Osteocyte (in vitro differentiated cells): ENCODE measurements around the gene PKNOX1. TPM values are rescaled to one million over a fixed set of nuclear protein-coding genes. Genes with fewer than 3 reads are reported as not detected.
A peak's percentile ranks its signal among the peaks of the same experiment; 100 is the strongest.

Experiments used
- DNase-seq: peaks from one replicate; pipeline ENCODE4 v3.0.0; 2021; ENCODE audit warnings: mixed read lengths; ENCODE audit not compliant: unreplicated experiment; ENCODE audit errors: extremely low spot score
- H3K27ac Mint-ChIP-seq: one replicate; pipeline ENCODE4 v1.8.0; 2021; ENCODE audit warnings: mild to moderate bottlenecking, mixed read lengths; ENCODE audit not compliant: unreplicated experiment
- H3K27me3 Mint-ChIP-seq: one replicate; pipeline ENCODE4 v1.8.0; 2021; ENCODE audit warnings: mixed read lengths; ENCODE audit not compliant: unreplicated experiment
- H3K36me3 Mint-ChIP-seq: one replicate; pipeline ENCODE4 v1.8.0; 2021; ENCODE audit warnings: mixed read lengths; ENCODE audit not compliant: unreplicated experiment
- H3K4me1 Mint-ChIP-seq: one replicate; pipeline ENCODE4 v1.8.0; 2021; ENCODE audit warnings: mixed read lengths; ENCODE audit not compliant: unreplicated experiment
- H3K4me3 Mint-ChIP-seq: one replicate; pipeline ENCODE4 v1.8.0; 2021; ENCODE audit warnings: mild to moderate bottlenecking, moderate library complexity, mixed read lengths; ENCODE audit not compliant: unreplicated experiment
- H3K9me3 Mint-ChIP-seq: one replicate; pipeline ENCODE4 v1.8.0; 2021; ENCODE audit warnings: mixed read lengths; ENCODE audit not compliant: unreplicated experiment
- total RNA-seq: library from RNA; stranded (reverse); gene quantifications from 2 replicates; pipeline ENCODE4 v1.2.1, GENCODE V29; 2021
- TF ChIP-seq, protein P1 (sequence below): fragments of 200-600 bp; sonication (generic); IDR thresholded peaks from 2 replicates; pipeline ENCODE4 v1.5.0; 2021; ENCODE audit warnings: antibody characterized with exemption, mild to moderate bottlenecking, moderate library complexity

The PKNOX1 gene
- total RNA-seq, 1 donor from 2014 or later = 14.2 TPM

GRCh38 chr21:42969193-42969600, 5.2 kb upstream of the PKNOX1 start:
- TF ChIP-seq, protein P1, sequence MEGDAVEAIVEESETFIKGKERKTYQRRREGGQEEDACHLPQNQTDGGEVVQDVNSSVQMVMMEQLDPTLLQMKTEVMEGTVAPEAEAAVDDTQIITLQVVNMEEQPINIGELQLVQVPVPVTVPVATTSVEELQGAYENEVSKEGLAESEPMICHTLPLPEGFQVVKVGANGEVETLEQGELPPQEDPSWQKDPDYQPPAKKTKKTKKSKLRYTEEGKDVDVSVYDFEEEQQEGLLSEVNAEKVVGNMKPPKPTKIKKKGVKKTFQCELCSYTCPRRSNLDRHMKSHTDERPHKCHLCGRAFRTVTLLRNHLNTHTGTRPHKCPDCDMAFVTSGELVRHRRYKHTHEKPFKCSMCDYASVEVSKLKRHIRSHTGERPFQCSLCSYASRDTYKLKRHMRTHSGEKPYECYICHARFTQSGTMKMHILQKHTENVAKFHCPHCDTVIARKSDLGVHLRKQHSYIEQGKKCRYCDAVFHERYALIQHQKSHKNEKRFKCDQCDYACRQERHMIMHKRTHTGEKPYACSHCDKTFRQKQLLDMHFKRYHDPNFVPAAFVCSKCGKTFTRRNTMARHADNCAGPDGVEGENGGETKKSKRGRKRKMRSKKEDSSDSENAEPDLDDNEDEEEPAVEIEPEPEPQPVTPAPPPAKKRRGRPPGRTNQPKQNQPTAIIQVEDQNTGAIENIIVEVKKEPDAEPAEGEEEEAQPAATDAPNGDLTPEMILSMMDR = no peak
- no peak for DNase-seq
- Mint-ChIP-seq H3K9me3 (no peaks in the 10 kb centered on the region), H3K27ac (no peak overlapping the region), H3K27me3 (no peaks in the 10 kb centered on the region), H3K4me3 (no peak overlapping the region), H3K36me3 (no peaks in the 10 kb centered on the region), H3K4me1 (no peaks in the 10 kb centered on the region)

DNA sequence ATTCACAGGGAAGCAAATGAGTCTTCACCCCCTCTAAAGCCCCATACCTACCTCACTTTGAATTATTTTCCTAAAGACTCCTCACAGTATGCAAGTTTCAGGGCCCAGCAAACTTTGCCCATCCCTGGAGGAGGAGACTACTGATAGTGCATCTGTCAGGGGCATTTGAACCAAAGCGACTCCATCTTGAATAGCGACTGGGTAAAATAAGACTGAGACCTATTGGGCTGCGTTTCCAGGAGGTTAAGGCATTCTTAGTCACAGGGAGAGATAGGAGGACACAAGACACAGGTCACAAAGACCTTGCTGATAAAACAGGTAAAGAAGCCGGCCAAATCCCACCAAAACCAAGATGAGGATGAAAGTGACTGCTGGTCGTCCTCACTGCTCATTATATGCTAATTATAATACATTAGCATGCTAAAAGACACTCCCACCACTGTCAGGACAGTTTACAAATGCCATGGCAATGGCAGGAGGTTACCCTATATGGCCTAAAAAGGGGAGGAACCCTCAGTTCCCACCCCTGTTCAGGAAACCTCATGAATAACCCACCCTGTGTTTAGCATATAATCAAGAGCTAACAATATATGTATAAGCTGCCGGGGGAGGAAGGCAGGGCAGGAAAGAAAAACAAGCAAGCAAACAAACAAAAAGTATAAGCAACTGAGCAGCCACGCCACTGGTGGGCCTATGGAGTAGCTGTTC, 3.3 kb upstream of the PKNOX1 start:
- no peak for DNase-seq
- no peaks in the 10 kb centered on the region for H3K36me3 Mint-ChIP-seq
- TF ChIP-seq, protein P1 = no peak
- H3K9me3 Mint-ChIP-seq = no peaks in the 10 kb centered on the region
- H3K4me3 Mint-ChIP-seq = no peak overlapping the region
- no peaks in the 10 kb centered on the region for H3K27me3 Mint-ChIP-seq
- no peak overlapping the region for H3K27ac Mint-ChIP-seq
- peaks cover 5% of the 10 kb centered on the region for H3K4me1 Mint-ChIP-seq

DNA sequence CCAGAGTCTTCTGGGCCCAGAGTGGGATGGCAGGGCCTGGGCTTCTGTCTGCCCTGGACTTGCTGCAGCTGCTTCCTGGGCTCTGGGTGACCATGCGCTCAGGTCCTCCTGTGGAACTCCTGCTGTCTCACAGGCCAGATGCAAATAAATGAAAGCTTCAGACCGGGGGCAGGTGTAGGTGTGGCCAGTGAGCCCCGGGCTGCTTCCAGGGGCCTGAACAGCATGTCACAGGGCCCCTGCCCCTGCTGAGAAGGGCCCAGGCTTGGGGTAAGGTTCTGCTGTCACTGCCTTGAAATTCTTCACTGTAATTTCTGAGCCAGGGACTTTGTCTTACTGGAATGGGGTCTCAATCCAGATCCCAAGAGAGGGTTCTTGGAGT, 2.5 kb upstream of the PKNOX1 start:
- no peak for DNase-seq
- H3K27me3 Mint-ChIP-seq = no peaks in the 10 kb centered on the region
- H3K4me3 Mint-ChIP-seq = no peak overlapping the region
- TF ChIP-seq, protein P1 = no peak
- H3K27ac Mint-ChIP-seq = no peak overlapping the region
- H3K9me3 Mint-ChIP-seq = peaks cover 2% of the 10 kb centered on the region
- H3K36me3 Mint-ChIP-seq = peaks cover 6% of the 10 kb centered on the region
- peaks cover 13% of the 10 kb centered on the region for H3K4me1 Mint-ChIP-seq

DNA sequence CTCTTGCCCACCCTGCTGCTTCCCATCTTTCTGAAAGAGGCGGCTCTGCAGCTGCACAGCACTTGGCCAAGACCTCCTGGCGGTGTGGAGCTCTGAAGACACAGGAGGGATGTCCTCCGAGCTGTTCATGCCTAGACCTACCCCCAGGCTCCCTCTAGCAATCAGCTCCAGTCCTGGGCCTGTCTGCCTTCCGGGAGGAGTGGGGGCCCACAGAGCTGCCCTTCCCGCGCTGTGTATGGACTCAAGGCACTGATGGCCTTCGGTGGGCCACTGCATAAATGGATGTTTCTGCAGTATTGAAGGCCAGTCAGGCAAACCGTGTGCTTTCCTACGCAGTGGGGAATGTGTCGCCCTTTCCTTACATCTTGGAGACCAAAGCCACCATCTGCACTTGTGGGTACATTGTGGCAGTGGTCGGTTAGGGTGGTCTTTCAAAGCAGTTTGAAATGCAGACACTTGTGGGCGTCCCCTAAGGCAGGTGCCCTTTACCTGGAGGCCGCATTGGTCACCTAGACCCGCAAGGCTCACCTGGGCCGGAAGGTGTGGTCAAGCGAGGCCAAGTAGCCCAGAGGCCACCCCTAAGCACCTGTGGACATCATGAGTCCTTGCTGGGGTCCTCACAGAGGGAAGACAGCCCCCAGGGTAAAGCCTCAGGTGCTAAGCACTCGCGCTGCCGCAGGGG, 912 bp upstream of the PKNOX1 start:
- TF ChIP-seq, protein P1 = no peak
- Mint-ChIP-seq H3K27me3 (no peaks in the 10 kb centered on the region), H3K4me3 (peak overlapping the region; percentile 71), H3K9me3 (peaks cover 6% of the 10 kb centered on the region), H3K27ac (peak overlapping the region; percentile 73), H3K36me3 (peaks cover 8% of the 10 kb centered on the region), H3K4me1 (peaks cover 18% of the 10 kb centered on the region)
- DNase-seq = no peak
